ENCODE measurements around the gene BACH2. TPM values are rescaled to one million over a fixed set of nuclear protein-coding genes. Genes with fewer than 3 reads are reported as not detected.

Gene BACH2
- total and polyA plus RNA-seq, 2 experiments from 2014 or later: 1.6 to 5.7 TPM

DNA sequence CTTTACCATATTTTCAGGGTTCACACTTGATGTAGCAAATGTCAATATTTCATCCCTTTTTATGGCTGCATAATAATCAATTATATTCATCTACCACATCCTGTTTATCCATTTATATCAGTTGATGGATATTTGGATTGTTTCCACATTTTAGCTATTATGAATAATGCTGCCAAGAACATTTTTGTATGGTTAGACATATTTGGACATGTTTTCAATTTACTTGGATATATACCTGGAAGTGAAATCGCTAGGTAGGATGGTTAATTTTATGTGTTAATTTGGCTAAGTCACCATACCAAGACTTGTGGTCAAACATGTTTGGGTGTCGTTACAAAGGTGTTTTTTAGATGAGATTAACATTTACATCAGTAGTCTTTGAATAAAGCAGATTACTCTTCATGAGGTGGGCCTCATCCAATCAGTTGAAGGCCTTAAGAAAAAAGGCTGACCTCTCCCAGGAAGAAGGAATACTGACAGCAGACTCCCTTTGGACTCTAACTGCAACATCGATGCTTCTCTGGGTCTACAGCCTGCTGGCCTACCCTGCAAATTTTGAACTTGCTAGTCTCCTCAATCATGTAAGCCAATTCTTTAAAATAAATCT lies 196.5 kb downstream of the BACH2 start (continued):
- TF ChIP-seq, protein P1, sequence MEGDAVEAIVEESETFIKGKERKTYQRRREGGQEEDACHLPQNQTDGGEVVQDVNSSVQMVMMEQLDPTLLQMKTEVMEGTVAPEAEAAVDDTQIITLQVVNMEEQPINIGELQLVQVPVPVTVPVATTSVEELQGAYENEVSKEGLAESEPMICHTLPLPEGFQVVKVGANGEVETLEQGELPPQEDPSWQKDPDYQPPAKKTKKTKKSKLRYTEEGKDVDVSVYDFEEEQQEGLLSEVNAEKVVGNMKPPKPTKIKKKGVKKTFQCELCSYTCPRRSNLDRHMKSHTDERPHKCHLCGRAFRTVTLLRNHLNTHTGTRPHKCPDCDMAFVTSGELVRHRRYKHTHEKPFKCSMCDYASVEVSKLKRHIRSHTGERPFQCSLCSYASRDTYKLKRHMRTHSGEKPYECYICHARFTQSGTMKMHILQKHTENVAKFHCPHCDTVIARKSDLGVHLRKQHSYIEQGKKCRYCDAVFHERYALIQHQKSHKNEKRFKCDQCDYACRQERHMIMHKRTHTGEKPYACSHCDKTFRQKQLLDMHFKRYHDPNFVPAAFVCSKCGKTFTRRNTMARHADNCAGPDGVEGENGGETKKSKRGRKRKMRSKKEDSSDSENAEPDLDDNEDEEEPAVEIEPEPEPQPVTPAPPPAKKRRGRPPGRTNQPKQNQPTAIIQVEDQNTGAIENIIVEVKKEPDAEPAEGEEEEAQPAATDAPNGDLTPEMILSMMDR (conservative IDR thresholded peaks at IDR 0.05; ENCODE audit: low read depth in 2 of 2): no peak
- TF ChIP-seq, protein P2, sequence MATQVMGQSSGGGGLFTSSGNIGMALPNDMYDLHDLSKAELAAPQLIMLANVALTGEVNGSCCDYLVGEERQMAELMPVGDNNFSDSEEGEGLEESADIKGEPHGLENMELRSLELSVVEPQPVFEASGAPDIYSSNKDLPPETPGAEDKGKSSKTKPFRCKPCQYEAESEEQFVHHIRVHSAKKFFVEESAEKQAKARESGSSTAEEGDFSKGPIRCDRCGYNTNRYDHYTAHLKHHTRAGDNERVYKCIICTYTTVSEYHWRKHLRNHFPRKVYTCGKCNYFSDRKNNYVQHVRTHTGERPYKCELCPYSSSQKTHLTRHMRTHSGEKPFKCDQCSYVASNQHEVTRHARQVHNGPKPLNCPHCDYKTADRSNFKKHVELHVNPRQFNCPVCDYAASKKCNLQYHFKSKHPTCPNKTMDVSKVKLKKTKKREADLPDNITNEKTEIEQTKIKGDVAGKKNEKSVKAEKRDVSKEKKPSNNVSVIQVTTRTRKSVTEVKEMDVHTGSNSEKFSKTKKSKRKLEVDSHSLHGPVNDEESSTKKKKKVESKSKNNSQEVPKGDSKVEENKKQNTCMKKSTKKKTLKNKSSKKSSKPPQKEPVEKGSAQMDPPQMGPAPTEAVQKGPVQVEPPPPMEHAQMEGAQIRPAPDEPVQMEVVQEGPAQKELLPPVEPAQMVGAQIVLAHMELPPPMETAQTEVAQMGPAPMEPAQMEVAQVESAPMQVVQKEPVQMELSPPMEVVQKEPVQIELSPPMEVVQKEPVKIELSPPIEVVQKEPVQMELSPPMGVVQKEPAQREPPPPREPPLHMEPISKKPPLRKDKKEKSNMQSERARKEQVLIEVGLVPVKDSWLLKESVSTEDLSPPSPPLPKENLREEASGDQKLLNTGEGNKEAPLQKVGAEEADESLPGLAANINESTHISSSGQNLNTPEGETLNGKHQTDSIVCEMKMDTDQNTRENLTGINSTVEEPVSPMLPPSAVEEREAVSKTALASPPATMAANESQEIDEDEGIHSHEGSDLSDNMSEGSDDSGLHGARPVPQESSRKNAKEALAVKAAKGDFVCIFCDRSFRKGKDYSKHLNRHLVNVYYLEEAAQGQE (IDR thresholded peaks at IDR 0.05; ENCODE audit: unreplicated experiment): no peak
- TF ChIP-seq EZH2 (IDR thresholded peaks at IDR 0.05; ENCODE audit: low read depth, unreplicated experiment): no peak

GRCh38 chr6:90098627-90099026 lies 198.0 kb downstream of the BACH2 start:
- Histone ChIP-seq H3K9me2 (ENCODE audit: insufficient read depth) (no peaks in the 10 kb centered on the region), H3K79me2 (replicated peaks; ENCODE audit: insufficient read depth) (no peaks in the 10 kb centered on the region), H4K20me1 (replicated peaks; ENCODE audit: insufficient read depth) (no peaks in the 10 kb centered on the region), H2AFZ (no peak overlapping the region), H3K4me3 (no peak overlapping the region), H3K4me1 (ENCODE audit: insufficient read depth) (no peaks in the 10 kb centered on the region), H3K36me3 (ENCODE audit: insufficient read depth) (no peaks in the 10 kb centered on the region), H3K27me3 (ENCODE audit: insufficient read depth) (no peaks in the 10 kb centered on the region), H3F3A (replicated peaks; ENCODE audit: low read depth) (no peaks in the 10 kb centered on the region), H3K4me2 (no peak overlapping the region), H3K27ac (ENCODE audit: low read depth) (no peak overlapping the region)
- Mint-ChIP-seq H3K27me3 (ENCODE audit: insufficient read depth, low read depth, poor library complexity) (no peaks in the 10 kb centered on the region), H3K4me3 (no peak overlapping the region), H3K36me3 (ENCODE audit: low read depth) (no peaks in the 10 kb centered on the region), H3K9me3 (no peaks in the 10 kb centered on the region), H3K27ac (no peak overlapping the region), H3K4me1 (no peaks in the 10 kb centered on the region)
- ATAC-seq (no peak), DNase-seq (ENCODE audit: low spot score) (no peak)
- TF ChIP-seq EZH2 (IDR thresholded peaks at IDR 0.05; ENCODE audit: low read depth, unreplicated experiment) (no peak), ZNF462 (CRISPR knock-in tag; IDR thresholded peaks at IDR 0.05) (no peak), NANOG (IDR thresholded peaks at IDR 0.05; ENCODE audit: borderline replicate concordance) (no peak), CREB1 (CRISPR knock-in tag; IDR thresholded peaks at IDR 0.05; ENCODE audit: low read depth) (no peak)
- TF ChIP-seq, protein P1 (conservative IDR thresholded peaks at IDR 0.05; ENCODE audit: low read depth in 2 of 2): no peak

All from GM23338 (cell line).